ENCODE results near the gene PIP5KL1.

The PIP5KL1 gene

DNA sequence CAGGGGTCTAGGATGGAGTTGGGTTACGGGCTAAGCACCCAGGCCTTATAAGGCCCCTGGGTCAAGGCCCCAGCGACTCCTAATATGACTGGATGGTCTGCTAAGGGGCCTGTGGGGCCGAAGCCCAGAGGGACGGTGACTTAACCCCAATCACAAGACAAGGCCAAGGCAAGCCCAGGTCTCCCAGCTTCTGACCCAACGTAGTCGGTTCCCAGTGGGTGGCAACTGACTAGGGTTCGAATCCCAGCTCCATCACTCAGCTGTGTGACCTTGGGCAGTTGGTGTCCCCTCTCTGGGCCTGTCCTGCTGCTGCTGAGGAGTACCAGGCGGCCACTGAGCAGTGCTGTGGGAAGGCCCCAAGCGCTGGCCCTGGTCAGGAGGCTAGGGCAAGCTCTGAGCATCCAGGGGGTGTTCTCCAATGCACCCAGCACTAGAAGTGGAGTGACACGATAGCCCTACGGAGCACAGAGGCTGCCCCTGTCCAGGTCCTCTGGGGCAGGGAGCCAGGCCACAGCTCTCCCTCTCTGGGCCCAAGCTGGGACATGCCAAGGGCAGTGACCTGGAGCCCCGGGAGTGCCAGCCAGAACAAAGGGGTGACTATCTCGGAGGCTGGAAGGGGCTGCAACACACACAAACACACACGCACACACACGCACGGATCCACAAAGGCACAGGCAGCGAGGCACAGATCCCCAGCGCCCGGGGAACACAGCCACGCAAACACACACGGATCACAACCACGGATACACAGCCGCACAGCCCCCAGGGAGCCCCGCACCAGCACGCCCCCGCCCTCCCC is 53.6 kb downstream of the PIP5KL1 start:
- Histone ChIP-seq H4K20me1 (ENCODE audit: control insufficient read depth, insufficient read depth, low read depth, low read length) (no peaks in the 10 kb centered on the region), H3K4me3 (ENCODE audit: low read length) (no peak overlapping the region), H3K79me2 (ENCODE audit: control insufficient read depth, low read length) (no peaks in the 10 kb centered on the region), H3F3A (ENCODE audit: control insufficient read depth, insufficient read depth) (peaks cover 11% of the 10 kb centered on the region), H3K27me3 (ENCODE audit: control insufficient read depth, low read length) (no peaks in the 10 kb centered on the region), H3K27ac (ENCODE audit: low read depth, low read length) (no peak overlapping the region), H3K9me2 (replicated peaks; ENCODE audit: control insufficient read depth, low read length) (no peaks in the 10 kb centered on the region), H3K9me3 (ENCODE audit: control insufficient read depth, insufficient read depth, low read length) (no peaks in the 10 kb centered on the region), H3K36me3 (ENCODE audit: control insufficient read depth, low read length) (no peaks in the 10 kb centered on the region), H3K4me1 (ENCODE audit: control insufficient read depth, low read length) (peaks cover 20% of the 10 kb centered on the region), H3K4me2 (ENCODE audit: low read length) (no peak overlapping the region)
- no peak for TF ChIP-seq EZH2phosphoT487 (IDR thresholded peaks at IDR 0.05; ENCODE audit: borderline replicate concordance, low read length)
- TF ChIP-seq, protein P1, sequence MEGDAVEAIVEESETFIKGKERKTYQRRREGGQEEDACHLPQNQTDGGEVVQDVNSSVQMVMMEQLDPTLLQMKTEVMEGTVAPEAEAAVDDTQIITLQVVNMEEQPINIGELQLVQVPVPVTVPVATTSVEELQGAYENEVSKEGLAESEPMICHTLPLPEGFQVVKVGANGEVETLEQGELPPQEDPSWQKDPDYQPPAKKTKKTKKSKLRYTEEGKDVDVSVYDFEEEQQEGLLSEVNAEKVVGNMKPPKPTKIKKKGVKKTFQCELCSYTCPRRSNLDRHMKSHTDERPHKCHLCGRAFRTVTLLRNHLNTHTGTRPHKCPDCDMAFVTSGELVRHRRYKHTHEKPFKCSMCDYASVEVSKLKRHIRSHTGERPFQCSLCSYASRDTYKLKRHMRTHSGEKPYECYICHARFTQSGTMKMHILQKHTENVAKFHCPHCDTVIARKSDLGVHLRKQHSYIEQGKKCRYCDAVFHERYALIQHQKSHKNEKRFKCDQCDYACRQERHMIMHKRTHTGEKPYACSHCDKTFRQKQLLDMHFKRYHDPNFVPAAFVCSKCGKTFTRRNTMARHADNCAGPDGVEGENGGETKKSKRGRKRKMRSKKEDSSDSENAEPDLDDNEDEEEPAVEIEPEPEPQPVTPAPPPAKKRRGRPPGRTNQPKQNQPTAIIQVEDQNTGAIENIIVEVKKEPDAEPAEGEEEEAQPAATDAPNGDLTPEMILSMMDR (IDR thresholded peaks at IDR 0.05; ENCODE audit: low read depth, low read length, poor library complexity, severe bottlenecking): no peak

DNA sequence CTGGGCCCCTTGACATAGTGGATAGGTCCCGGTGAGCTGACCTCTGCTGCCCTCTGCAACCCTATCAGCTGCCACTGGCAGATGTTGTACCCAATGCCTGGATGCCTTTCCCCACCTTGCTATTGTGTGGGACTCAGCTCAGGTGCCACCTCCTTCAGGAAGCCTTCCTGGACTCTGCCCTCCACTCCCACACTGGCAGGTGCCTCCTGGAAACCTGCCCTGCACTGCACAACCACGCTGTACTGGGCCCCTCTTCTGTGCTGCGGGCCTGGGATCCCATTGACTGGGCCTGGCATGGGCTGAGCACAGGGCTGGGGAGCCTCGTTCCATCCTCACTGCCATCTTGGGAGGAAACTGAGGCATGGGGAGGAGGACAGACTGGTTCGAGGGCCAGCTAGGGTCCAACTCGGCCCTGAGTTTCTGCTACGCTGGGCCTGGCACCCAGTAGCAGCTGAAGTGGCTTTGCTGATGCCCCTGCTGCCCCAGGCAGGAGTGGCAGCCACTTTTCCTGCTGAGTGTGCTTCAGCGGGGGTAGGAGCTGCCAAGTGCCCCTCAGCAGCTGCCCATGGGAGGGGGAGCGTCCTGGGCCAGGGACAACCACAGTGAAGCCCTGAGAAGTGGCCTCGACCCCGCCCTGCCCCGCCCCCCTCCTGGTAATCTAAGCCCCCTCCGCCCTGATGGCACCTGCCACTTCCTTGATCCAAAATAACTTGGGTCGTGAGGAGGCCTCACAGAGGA is 54.4 kb downstream of the PIP5KL1 start:
- Histone ChIP-seq H3K9me2 (replicated peaks; ENCODE audit: control insufficient read depth, low read length) (no peaks in the 10 kb centered on the region), H4K20me1 (ENCODE audit: control insufficient read depth, insufficient read depth, low read depth, low read length) (no peaks in the 10 kb centered on the region), H3K27me3 (ENCODE audit: control insufficient read depth, low read length) (no peaks in the 10 kb centered on the region), H3K4me2 (ENCODE audit: low read length) (no peak overlapping the region), H3K9me3 (ENCODE audit: control insufficient read depth, insufficient read depth, low read length) (no peaks in the 10 kb centered on the region), H3K4me3 (ENCODE audit: low read length) (no peak overlapping the region), H3K36me3 (ENCODE audit: control insufficient read depth, low read length) (no peaks in the 10 kb centered on the region), H3F3A (ENCODE audit: control insufficient read depth, insufficient read depth) (peaks cover 4% of the 10 kb centered on the region), H3K27ac (ENCODE audit: low read depth, low read length) (no peak overlapping the region), H3K4me1 (ENCODE audit: control insufficient read depth, low read length) (peaks cover 20% of the 10 kb centered on the region), H3K79me2 (ENCODE audit: control insufficient read depth, low read length) (no peaks in the 10 kb centered on the region)
- TF ChIP-seq, protein P1 (IDR thresholded peaks at IDR 0.05; ENCODE audit: low read depth, low read length, poor library complexity, severe bottlenecking): no peak
- TF ChIP-seq EZH2phosphoT487 (IDR thresholded peaks at IDR 0.05; ENCODE audit: borderline replicate concordance, low read length): no peak

DNA sequence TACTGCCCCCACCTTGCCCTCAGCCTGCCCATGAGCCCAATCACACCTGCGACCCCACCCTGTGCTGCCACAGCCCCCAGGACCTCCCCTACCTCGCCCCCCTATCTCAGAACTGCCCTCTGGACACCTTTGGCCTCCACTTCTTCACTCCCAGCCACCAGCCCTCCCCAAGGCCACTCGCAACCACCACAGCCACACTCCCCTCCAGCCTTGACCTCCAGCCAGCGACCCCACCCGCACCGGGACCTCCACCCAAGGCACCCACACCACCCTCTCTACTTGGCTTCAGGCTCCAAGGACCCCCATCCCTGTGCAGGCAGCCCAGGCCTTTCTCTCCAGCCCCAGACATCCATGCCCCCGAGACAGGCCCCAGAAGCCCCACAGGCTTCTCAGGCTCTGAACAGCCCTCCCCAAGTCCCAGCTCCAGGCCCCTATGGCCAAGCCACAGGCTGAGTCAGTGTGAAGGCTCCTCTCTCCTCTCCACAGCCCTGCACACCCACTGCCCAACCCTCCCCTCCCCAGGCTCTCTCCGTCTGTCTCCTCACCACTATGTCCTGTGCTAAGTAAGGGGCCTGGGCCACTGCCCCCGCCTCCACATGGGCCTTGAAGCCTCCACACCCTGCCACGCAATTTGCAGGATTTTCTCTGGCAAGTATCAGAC is 55.1 kb downstream of the PIP5KL1 start:
- Histone ChIP-seq H3K4me3 (ENCODE audit: low read length) (no peak overlapping the region), H4K20me1 (ENCODE audit: control insufficient read depth, insufficient read depth, low read depth, low read length) (no peaks in the 10 kb centered on the region), H3F3A (ENCODE audit: control insufficient read depth, insufficient read depth) (peaks cover 2% of the 10 kb centered on the region; the same call in 1 of the 2 replicates), H3K9me3 (ENCODE audit: control insufficient read depth, insufficient read depth, low read length) (no peaks in the 10 kb centered on the region), H3K4me2 (ENCODE audit: low read length) (no peak overlapping the region), H3K9me2 (replicated peaks; ENCODE audit: control insufficient read depth, low read length) (no peaks in the 10 kb centered on the region), H3K36me3 (ENCODE audit: control insufficient read depth, low read length) (no peaks in the 10 kb centered on the region), H3K4me1 (ENCODE audit: control insufficient read depth, low read length) (peaks cover 19% of the 10 kb centered on the region), H3K79me2 (ENCODE audit: control insufficient read depth, low read length) (no peaks in the 10 kb centered on the region), H3K27ac (ENCODE audit: low read depth, low read length) (no peak overlapping the region), H3K27me3 (ENCODE audit: control insufficient read depth, low read length) (no peaks in the 10 kb centered on the region)
- TF ChIP-seq EZH2phosphoT487 (IDR thresholded peaks at IDR 0.05; ENCODE audit: borderline replicate concordance, low read length): no peak
- TF ChIP-seq, protein P1 (IDR thresholded peaks at IDR 0.05; ENCODE audit: low read depth, low read length, poor library complexity, severe bottlenecking): no peak
